Panc1 (cell line): Measurements from ENCODE around the gene HEG1. TPM values are rescaled to one million over a fixed set of nuclear protein-coding genes. Genes with fewer than 3 reads are reported as not detected.

Source experiments
- ATAC-seq: fragments of 200-7000 bp; cut with Tn5 transposase; 2 replicates; pipeline ENCODE4 v1.9.1; 2020; ENCODE audit warnings: mild to moderate bottlenecking, moderate library complexity
- BruUV-seq: library from RNA; stranded (reverse); fragments of 400-500 nt; replicated peaks from 2 replicates; lab custom pipeline; 2021; lab: Mats Ljungman, UMichigan
- CTCF ChIA-PET: fragments of 300-600 bp; sonication (Branson Sonifier 250); formaldehyde crosslinking; loops from one replicate; lab custom pipeline; 2022; ENCODE audit warnings: antibody characterized with exemption; lab: Charles Lee
- POLR2A ChIA-PET: fragments of 300-600 bp; sonication (Branson Sonifier 250); formaldehyde crosslinking; loops from one replicate; lab custom pipeline; 2022; ENCODE audit warnings: antibody characterized with exemption; lab: Charles Lee
- DNase-seq: peaks from one replicate; pipeline ENCODE4 v3.0.0-alpha.2; 2010; ENCODE audit warnings: low read depth, low spot score
- H3K27ac ChIP-seq: 2 replicates; pipeline ENCODE4 v1.5.1; 2011; ENCODE audit warnings: mild to moderate bottlenecking, low read length, inconsistent platforms
- H3K27me3 ChIP-seq: fragments of 200-500 bp; sonication (Bioruptor generic); 2 replicates; pipeline ENCODE4 v1.6.0; 2014; ENCODE audit warnings: low read length, inconsistent platforms; ENCODE audit not compliant: control insufficient read depth, insufficient read depth
- H3K36me3 ChIP-seq: fragments of 200-500 bp; sonication (Bioruptor generic); 2 replicates; pipeline ENCODE4 v1.5.1; 2014; ENCODE audit warnings: inconsistent platforms, mild to moderate bottlenecking, low read length, moderate library complexity; ENCODE audit not compliant: control insufficient read depth, insufficient read depth
- H3K4me1 ChIP-seq: 2 replicates; pipeline ENCODE4 v1.5.1; 2011; ENCODE audit warnings: inconsistent platforms, mild to moderate bottlenecking, low read length, moderate library complexity; ENCODE audit not compliant: control insufficient read depth, insufficient read depth
- H3K4me3 ChIP-seq, 2 experiments: 2 replicates each; pipeline ENCODE4 v1.5.1; 2011 to 2012; ENCODE audit warnings: low read depth in 2 of 2, low read length in 2 of 2, mild to moderate bottlenecking in 2 of 2, inconsistent platforms in 1 of 2, moderate library complexity in 1 of 2
- H3K9me3 ChIP-seq: fragments of 200-500 bp; sonication (Bioruptor generic); 2 replicates; pipeline ENCODE4 v1.5.1; 2014; ENCODE audit warnings: low read depth, mild to moderate bottlenecking, inconsistent platforms, low read length, moderate library complexity; ENCODE audit not compliant: control insufficient read depth, insufficient read depth
- POLR2AphosphoS5 ChIP-seq: IDR thresholded peaks from 2 replicates; pipeline ENCODE4 v1.6.1; 2012; ENCODE audit warnings: mild to moderate bottlenecking, low read depth, low read length, moderate library complexity
- SIN3A ChIP-seq: IDR thresholded peaks from 2 replicates; pipeline ENCODE4 v1.6.1; 2012; ENCODE audit warnings: low read depth, mild to moderate bottlenecking, low read length, moderate library complexity, borderline replicate concordance; ENCODE audit not compliant: insufficient read depth
- TCF7L2 ChIP-seq: IDR thresholded peaks from 2 replicates; pipeline ENCODE4 v1.6.1; 2011; ENCODE audit warnings: mild to moderate bottlenecking, low read depth, low read length, inconsistent platforms
- in situ Hi-C: cut with HindIII; loops from 2 replicates; pipeline ENCODE4 v1.10.0; 2016; ENCODE audit warnings: low sequenced_read_pairs, low pct_unique_long_range_greater_than_20kb
- intact Hi-C: fragments of 100-400 bp; cut with micrococcal nuclease; formaldehyde crosslinking; loops from one replicate; pipeline ENCODE4 v1.10.0; 2022; ENCODE audit not compliant: unreplicated experiment
- total RNA-seq: library from RNA; stranded (reverse); gene quantifications from one replicate; pipeline ENCODE4 v1.2.1, GENCODE V29; 2021; ENCODE audit not compliant: unreplicated experiment
- TF ChIP-seq, protein P1 (sequence below), 2 experiments: IDR thresholded peaks; 2 replicates each; pipeline ENCODE4 v1.6.1; 2011 to 2012; ENCODE audit warnings: low read depth in 2 of 2, control low read depth in 1 of 2, low read length in 1 of 2, mild to moderate bottlenecking in 1 of 2, moderate library complexity in 1 of 2; ENCODE audit not compliant: insufficient read depth in 1 of 2
- TF ChIP-seq, protein P2 (sequence below): fragments of 450-650 bp; IDR thresholded peaks from 2 replicates; pipeline ENCODE4 v1.5.1; 2017; ENCODE audit warnings: mild to moderate bottlenecking

HEG1 gene
- total RNA-seq, 1 experiment from 2014 or later = 141 TPM

DNA sequence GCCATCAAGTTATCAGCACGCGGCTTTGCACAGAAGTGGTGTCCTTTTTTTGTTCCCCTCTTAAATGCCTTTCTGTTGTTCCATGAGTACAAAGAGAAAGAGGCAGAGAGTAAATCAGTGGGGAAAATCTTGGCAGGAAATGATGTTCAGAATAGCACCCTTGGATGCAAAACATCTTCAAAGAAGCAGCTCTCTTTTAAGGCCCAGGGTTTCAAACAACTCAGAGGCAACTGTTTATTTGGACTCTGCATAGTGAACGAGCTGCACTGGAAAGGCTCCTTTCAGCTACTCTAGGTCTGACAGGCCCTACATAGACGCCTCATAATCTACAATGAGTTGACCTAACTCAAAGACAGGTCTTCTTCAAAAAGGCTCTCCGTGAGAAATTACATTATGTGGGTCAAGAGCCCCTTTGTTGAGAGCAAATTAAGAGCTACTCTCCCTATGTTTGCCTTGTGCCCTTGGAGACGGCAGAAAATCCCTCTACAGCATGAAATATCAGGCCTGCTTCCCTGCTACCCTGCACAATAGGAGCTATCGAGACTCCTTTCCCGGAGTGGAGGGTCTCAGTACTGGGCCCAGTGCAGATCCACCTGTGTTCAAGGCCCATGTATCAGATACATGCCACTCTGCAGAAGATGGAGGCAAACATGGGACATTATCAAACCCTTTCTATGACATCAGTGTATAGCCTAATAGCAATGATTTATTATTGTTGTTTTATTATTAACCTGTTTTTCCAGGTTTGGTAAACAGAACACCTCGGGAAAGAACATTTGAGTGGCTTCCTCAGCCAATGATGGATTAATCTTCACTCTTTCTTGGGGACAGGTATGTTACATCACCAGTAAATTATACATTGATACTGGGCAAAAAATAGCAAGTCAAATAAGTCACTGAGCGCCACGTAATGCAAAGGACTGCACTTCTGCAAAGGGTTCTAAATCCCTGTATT, 53.1 kb downstream of the HEG1 start:
- no TSS peak for BruUV-seq
- in situ Hi-C loops (no loop called here), intact Hi-C loops (no loop called here)
- no peak overlapping the region for H3K4me3 ChIP-seq
- DNase-seq (no peak), ATAC-seq (no peak)
- ChIA-PET POLR2A (interaction anchor here (0.6 kb wide), 1 partner anchor 54 kb away, joined by 9 read pairs; no protein-coding TSS in a partner anchor), CTCF (interaction anchor here (0.6 kb wide), 1 partner anchor 62 kb away, joined by 4 read pairs; no protein-coding TSS in a partner anchor)
- no peaks in the 10 kb centered on the region for H3K27me3 ChIP-seq
- peaks cover 29% of the 10 kb centered on the region for H3K36me3 ChIP-seq
- H3K9me3 ChIP-seq = no peaks in the 10 kb centered on the region
- H3K27ac ChIP-seq = no peak overlapping the region
- H3K4me1 ChIP-seq = peaks cover 31% of the 10 kb centered on the region
- TF ChIP-seq POLR2AphosphoS5 = no peak
- TF ChIP-seq, protein P1, sequence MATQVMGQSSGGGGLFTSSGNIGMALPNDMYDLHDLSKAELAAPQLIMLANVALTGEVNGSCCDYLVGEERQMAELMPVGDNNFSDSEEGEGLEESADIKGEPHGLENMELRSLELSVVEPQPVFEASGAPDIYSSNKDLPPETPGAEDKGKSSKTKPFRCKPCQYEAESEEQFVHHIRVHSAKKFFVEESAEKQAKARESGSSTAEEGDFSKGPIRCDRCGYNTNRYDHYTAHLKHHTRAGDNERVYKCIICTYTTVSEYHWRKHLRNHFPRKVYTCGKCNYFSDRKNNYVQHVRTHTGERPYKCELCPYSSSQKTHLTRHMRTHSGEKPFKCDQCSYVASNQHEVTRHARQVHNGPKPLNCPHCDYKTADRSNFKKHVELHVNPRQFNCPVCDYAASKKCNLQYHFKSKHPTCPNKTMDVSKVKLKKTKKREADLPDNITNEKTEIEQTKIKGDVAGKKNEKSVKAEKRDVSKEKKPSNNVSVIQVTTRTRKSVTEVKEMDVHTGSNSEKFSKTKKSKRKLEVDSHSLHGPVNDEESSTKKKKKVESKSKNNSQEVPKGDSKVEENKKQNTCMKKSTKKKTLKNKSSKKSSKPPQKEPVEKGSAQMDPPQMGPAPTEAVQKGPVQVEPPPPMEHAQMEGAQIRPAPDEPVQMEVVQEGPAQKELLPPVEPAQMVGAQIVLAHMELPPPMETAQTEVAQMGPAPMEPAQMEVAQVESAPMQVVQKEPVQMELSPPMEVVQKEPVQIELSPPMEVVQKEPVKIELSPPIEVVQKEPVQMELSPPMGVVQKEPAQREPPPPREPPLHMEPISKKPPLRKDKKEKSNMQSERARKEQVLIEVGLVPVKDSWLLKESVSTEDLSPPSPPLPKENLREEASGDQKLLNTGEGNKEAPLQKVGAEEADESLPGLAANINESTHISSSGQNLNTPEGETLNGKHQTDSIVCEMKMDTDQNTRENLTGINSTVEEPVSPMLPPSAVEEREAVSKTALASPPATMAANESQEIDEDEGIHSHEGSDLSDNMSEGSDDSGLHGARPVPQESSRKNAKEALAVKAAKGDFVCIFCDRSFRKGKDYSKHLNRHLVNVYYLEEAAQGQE (IDR thresholded peaks at IDR 0.05; ENCODE audit: insufficient read depth in 1 of 2, low read depth in 2 of 2, low read length in 1 of 2) = no peak
- TF ChIP-seq, protein P2, sequence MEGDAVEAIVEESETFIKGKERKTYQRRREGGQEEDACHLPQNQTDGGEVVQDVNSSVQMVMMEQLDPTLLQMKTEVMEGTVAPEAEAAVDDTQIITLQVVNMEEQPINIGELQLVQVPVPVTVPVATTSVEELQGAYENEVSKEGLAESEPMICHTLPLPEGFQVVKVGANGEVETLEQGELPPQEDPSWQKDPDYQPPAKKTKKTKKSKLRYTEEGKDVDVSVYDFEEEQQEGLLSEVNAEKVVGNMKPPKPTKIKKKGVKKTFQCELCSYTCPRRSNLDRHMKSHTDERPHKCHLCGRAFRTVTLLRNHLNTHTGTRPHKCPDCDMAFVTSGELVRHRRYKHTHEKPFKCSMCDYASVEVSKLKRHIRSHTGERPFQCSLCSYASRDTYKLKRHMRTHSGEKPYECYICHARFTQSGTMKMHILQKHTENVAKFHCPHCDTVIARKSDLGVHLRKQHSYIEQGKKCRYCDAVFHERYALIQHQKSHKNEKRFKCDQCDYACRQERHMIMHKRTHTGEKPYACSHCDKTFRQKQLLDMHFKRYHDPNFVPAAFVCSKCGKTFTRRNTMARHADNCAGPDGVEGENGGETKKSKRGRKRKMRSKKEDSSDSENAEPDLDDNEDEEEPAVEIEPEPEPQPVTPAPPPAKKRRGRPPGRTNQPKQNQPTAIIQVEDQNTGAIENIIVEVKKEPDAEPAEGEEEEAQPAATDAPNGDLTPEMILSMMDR = no peak
- no peak for TF ChIP-seq TCF7L2
- no peak for TF ChIP-seq SIN3A

DNA sequence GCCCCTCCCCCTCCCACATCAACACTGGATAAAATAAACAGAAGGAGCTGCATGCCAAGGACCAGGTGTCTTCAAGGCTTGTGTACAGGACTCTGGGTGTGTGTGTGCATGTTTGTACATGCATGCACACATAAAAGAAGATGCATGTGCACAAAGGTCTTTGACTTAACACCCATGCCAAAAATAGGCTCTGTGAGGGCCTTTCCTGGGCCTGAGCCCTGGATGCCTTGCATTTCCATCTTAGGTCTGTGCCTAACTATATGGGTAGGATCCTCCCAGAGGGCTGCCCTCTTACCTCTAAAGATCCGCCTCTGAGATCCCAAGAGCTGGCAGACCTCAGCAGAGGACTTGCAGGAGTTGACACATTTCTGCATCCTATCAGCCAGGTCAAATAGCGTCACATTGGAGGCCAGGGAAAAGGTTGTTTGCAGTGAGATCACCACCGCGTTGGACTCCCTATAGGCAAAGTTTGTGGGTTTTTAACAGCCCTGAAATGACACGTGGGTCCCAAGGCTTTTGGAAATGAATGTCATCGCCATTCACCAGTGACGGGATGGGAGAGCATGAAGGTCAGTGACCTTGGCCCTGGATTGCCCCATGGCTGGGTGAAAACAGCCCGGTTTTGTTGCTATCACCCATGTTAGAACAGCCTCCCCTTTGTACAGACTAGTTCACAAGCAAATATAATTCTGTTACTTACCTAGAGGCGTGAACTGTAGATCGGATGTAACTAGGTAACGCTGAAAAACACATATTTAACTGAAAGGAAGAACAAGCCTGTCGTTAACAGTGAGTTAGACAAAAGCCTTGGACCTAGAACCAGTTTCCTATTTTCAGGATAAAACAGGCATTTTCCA, 54.0 kb downstream of the HEG1 start:
- no TSS peak for BruUV-seq
- no peak for ATAC-seq
- CTCF ChIA-PET = no interaction called here

More for the DNA sequence above, 54.0 kb downstream of the HEG1 start:
- intact Hi-C loops (no loop called here), in situ Hi-C loops (no loop called here)
- TF ChIP-seq TCF7L2 (no peak), SIN3A (no peak), POLR2AphosphoS5 (no peak)
- TF ChIP-seq, protein P1 (IDR thresholded peaks at IDR 0.05; ENCODE audit: insufficient read depth in 1 of 2, low read depth in 2 of 2, low read length in 1 of 2) = no peak
- TF ChIP-seq, protein P2 = no peak
- Histone ChIP-seq H3K36me3 (peaks cover 28% of the 10 kb centered on the region), H3K4me3 (no peak overlapping the region), H3K27me3 (no peaks in the 10 kb centered on the region), H3K27ac (no peak overlapping the region), H3K4me1 (peaks cover 31% of the 10 kb centered on the region), H3K9me3 (no peaks in the 10 kb centered on the region)
- no peak for DNase-seq
- POLR2A ChIA-PET = no interaction called here
